Measurements from ENCODE around the gene ANKRD63.

ANKRD63 gene

GRCh38 chr15:40293905-40294895 lies 11.3 kb upstream of the ANKRD63 start:
- no peak for DNase-seq

DNA sequence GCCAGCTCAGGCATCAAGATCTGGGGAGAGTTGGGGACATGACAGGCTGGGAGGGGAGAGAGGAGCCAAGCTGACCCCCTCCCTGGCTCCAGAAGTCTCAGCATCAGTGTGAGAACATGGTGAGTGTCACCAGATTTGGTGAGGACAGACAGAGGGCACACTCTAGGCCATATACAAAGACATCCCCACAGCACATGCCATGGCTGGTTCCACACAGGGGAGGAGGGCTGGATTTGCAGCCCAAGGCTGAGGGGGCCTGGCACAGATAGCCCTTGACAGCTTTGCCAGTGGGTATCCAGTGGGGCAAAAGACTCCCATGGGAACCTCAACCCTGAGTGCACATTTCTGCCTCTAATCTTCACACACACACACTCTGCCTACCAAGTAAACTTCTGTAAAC lies 10.1 kb upstream of the ANKRD63 start:
- DNase-seq = no peak

DNA sequence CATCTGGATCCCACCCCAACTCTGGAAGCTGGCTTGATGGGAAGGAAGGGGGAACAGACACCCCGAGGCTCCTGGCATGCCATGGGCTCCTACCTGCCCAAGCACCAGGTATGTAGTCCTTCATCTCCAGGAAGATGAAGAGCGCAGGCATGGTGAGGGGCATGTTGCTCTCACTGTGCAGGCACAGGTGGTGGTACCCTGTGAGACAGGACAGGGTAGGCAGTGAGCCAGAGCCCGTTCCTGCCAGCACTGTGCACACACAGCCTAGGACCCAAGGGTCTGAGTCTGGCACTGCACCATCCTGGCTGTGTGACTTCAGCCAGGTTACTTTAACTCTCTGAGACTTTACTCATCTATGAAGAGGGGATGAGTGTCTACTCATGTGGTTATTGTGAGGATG lies 9.4 kb upstream of the ANKRD63 start:
- no peak for DNase-seq

DNA sequence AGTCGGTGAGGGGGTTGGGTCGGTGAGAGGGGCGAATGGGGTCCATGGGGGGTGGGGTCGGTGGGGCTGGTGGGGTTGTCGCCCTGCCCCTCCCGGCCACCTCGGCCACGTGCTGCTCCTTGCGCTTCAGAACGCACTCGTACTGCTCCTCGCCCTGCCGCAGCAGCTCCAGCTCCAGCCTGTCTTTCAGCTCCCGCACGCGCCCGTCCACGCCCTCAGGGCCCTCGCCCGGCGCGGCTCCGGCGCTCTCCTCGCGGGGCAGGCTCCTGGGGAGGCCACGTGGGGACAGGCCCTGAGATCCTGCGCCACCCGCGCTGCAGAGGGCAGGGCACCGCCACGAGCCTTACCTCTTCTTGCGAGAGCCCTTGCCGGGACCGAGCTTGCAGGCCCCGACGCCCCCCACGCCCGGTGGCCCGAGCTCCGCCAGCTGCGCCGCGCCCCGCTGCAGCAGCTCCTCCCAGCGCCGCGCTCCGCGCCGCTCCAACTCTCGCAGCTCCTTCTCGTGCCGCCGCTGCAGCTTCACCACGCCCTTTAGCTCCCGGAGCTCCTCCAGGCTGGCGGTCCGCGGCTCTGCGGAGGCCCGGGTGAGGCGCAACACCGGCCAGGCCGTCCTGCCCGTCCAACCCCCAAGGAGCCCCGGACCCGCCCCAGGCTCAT lies 8.2 kb upstream of the ANKRD63 start:
- no peak for DNase-seq

- DNase-seq = no peak
Measured at GRCh38 chr15:40290545-40290917, 7.7 kb upstream of the ANKRD63 start.

GRCh38 chr15:40289140-40289775 lies 6.4 kb upstream of the ANKRD63 start:
- DNase-seq = no peak

GRCh38 chr15:40287968-40288367 lies 5.1 kb upstream of the ANKRD63 start:
- DNase-seq = no peak

DNA sequence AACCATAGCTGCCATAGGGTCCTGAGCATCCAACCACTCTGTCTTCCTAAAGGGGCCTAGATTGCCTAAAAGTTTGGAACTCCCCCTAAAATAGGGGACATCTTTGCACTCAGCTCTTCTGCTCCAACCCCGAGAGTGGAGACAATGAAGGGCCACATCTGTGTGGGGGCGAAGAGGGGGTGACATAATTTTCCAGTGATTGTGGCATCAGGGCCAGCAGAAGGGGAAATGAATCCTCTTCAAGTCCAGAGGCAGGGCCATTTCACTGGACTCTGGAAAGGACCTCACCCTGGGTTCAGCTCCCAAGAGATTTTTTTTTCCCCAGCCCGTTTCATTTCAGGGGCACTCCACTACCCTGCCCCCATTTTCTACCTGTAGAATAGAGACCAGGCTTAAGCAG lies 4.6 kb upstream of the ANKRD63 start:
- peak; percentile 73 for DNase-seq

DNA sequence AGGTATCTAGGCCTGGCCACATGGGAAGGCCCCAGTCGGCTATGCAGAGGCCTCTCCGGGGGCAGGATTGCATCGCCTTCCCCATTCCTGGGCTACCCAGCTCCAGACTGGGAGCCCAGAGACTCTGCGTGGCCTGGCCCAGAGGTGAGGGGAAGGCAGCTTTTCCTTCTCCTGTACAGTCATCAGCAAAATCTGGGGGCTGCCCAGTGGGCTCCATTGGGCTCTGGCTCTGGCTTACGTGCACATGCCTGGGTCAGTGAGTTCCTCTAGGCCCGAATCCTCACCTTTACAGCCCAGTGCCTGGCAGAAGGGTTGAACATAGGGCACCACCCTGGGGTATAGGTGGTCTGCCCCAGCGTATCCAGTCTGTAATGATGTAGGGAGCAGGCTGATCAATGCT lies 3.9 kb upstream of the ANKRD63 start:
- no peak for DNase-seq

DNA sequence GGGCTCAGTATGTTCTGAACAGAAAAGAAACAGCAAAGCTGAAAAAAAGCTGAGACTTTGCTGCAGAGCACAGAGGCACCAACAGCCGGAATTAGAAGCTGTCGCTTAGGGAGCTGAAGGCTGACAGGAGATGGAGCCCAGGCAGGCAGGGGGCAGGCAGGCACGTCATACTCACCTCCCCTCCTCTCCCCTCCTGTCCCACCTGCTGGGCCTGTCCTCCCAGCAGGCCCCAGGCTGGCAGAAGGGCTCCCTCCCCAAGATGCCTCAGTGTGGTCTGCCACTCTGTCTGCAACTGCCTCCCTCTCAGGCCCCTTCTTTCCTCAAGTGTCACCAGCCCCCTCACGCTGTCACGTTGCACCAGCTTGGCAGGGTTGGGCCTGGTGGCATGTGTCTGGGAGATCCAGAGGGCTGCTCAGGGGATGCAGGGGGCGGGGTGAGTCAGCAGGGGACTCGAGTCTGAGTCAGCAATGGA lies 3.2 kb upstream of the ANKRD63 start:
- peak; percentile 69 for DNase-seq

DNA sequence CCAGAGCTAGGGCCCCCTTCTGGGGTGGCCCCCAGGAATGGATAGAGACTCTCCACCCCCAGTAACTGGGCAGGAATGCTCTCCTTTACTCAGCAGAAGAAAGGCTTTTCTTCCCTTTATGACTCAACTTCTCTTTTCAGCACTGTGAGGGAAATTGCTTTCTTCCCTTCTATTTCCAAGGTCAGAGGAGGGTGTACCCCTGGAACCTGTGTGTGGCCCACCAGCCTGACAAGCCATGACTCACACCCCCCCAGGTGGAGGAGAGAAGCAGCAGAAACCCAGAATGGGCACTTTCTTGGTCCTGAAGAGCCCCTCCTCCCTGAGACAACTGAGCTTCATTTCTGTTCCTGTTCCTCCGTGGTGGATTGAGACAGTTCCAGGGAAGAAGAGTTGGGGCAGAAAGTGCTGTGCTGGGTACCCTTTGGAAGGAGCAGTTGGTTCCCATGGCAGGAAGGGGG lies 2.7 kb upstream of the ANKRD63 start:
- peak; percentile 49 for DNase-seq

- no peak for DNase-seq
Measured at GRCh38 chr15:40285151-40285550, 2.3 kb upstream of the ANKRD63 start.

DNA sequence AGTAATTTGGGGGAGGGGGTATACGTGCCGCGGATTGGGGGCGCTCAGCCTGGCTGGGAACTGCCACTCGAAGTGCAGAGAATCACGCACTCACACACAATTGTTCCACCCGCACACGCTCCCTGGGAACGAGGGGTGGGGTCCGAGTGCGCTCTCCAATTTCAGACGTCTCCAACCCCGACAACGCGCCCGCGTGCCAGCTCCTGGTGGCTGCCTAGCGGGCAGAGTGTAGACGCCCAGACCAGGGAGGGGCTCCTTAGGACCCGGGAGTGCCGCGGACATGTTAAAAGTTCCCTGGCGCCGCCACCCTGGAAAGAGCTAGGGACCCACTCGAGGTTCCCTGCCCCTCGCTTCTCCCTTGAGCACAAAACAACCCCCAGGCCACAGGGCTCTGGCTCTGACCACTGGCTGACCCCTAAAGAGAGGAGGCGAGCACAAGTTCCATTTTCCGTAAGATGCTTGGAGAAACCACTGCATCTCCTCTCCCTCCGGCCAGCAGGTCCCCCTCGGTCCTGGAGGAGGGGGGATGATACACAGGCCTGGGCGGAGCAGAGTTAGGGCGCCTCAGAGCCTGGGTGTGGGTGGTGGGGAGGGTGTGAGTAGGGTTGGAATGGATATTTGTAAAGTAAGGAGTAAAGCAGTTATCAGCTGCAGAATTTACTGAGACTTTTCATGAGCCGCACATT lies 894 bp upstream of the ANKRD63 start:
- DNase-seq = no peak

DNA sequence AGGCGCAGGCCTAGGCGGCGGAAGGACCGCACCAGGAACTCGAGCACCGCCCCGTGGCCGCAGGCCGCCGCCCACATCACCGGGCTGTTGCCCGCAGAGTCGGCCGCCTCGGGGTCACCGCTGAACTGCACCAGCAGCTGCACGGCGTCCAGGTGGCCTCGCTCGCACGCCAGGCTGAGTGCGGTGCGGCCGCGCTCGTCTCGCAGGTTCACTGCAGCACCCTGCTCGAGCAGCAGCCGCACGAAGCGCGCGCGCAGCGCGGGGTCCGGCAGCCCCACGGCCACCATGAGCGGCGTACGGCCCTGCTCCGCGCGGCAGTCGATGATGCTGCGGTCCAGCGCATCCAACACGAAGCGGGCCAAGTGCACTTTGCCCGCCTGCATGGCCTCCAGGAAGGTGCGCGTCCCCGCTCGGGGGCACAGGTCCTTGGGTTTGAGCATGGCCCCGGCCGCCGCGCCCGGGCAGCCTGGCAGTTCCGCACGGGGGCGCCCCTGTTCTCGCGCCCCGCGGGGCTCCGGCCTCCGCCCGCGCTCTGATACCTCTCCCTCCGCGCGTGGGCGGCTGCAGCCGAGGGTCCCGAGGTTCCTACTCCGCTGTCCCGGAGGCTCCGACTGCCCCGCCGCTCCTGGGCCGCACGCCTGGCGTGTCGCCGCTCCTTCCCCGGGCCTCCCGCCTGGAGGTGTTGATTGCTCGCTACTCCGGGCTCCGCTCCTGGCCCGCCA lies 556 bp downstream of the ANKRD63 start:
- peak; percentile 48 for DNase-seq

DNA sequence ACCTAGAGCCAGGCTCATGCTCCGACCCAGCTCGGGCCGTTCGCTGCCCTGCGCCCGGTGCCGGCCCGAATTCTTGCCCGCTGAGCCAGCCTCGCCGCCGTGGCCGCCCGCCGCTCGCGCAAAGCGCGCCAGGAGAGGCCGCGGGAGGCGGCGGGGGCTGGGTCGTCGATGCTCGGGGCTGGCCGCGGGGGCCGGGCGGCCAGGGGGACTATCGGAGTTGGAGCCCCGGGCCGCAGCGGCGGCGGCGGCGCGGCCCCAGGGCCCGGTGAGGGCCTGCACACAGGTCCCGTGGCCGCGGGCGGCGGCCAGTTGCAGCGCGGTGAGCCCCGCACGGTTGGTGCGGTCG lies 1.1 kb downstream of the ANKRD63 start:
- DNase-seq = no peak

DNA sequence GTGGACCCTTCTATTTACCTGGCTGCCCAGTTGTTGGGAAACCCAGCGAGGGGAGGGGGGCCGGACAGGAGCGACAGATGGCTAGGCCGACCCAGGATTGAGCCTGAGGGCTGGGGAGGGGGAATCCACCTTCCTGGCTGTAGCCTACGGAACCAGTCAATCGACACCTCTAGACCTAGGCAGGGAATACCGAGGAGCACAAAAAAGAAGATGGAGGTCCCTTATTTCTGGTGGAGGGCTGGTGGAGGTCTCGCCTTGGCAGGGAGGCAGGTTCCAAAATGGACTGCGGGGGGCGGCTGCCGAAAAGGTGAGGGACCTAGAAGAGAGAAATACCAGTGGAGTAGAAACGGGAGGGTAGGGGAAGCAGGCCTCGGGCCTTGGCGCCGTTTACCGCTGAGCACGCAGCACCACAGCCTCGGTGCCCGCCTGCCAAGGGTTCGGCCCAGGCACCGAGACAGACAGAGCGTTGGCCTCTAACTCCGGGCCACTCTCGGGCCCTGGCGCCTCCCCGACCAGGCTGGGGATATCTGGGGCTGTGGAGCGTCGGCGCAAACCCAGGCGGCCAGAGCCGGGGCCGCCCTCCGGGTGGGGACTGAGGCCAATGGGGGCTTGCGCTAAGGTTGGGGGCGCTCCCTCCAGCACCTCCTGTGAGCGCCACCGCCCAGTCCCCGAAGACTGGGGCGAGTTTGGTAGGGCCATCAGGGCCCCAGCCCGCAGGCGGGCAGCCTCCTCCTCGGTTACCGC lies 1.6 kb downstream of the ANKRD63 start:
- no peak for DNase-seq

- DNase-seq = no peak
Measured at GRCh38 chr15:40280260-40281056, 2.4 kb downstream of the ANKRD63 start.

- peak; percentile 80 for DNase-seq
Measured at GRCh38 chr15:40279437-40280141, 3.3 kb downstream of the ANKRD63 start.

- no peak for DNase-seq
Measured at GRCh38 chr15:40278026-40278425, 4.8 kb downstream of the ANKRD63 start.

- DNase-seq = peak; percentile 80
Measured at GRCh38 chr15:40277471-40277870, 5.4 kb downstream of the ANKRD63 start.
